ENCODE results near the gene SCAI. TPM values are rescaled to one million over a fixed set of nuclear protein-coding genes. Genes with fewer than 3 reads are reported as not detected.
"Not testable (repeated sequence)": the region's sequence is repeated elsewhere in the genome, so short reads cannot be mapped to it uniquely, and the experiment has no call there.

SCAI gene
- total and polyA plus RNA-seq, 4 donors: 1.4 to 39.9 (median 8.0) TPM

- ATAC-seq (ENCODE audit: insufficient read depth, low FRiP score): no peak
- H3K36me3 ChIP-seq (ENCODE audit: control insufficient read depth in 4 of 4, insufficient read depth in 4 of 4, low read length in 4 of 4): peaks cover 0 to 36% (median 14%) of the 10 kb centered on the region in 4 donors
- H3K4me1 ChIP-seq (ENCODE audit: control insufficient read depth in 5 of 5, insufficient read depth in 5 of 5, low read length in 5 of 5): peaks cover 0 to 1% (median 0%) of the 10 kb centered on the region in 5 donors
- no peak overlapping the region for H3K4me3 ChIP-seq
- H3K9me3 ChIP-seq (ENCODE audit: control insufficient read depth in 4 of 4, insufficient read depth in 3 of 4, low read length in 3 of 4): no peaks in the 10 kb centered on the region
- TF ChIP-seq CTCF (IDR thresholded peaks at IDR 0.05; ENCODE audit: control extremely low read depth, extremely low read depth): no peak
- no peak overlapping the region for H3K9ac ChIP-seq (ENCODE audit: insufficient read depth in 1 of 2, low read length in 2 of 2)
- no peak for DNase-seq
- H3K27me3 ChIP-seq (ENCODE audit: control insufficient read depth in 3 of 3, insufficient read depth in 3 of 3, low read length in 2 of 3): no peaks in the 10 kb centered on the region
- H3K27ac ChIP-seq (ENCODE audit: low read depth in 1 of 2, low read length in 1 of 2): no peak overlapping the region
Observed at GRCh38 chr9:124934290-124934689, 209.0 kb downstream of the SCAI start.

DNA sequence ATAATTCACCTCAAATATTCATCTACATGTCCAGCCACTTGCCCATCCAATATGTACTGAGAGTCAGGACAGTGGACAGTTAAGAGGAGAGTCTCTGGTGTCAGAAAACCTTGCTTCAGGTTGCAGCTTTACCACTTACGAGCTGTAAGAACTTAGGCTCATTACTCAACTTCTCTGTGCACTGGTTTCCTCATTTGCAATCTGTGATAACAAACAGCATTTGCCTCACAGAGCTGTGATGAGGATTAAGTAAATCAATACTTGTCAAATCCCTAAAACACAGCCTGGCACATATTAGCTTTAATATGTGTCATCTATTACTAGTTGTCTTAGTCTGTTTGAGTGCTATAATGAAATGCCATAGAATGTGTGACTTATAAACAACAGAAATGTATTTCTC lies 211.0 kb downstream of the SCAI start:
- Histone ChIP-seq H3K27ac (ENCODE audit: low read depth in 1 of 2, low read length in 1 of 2) (no peak overlapping the region), H3K36me3 (ENCODE audit: control insufficient read depth in 4 of 4, insufficient read depth in 4 of 4, low read length in 4 of 4) (peaks cover 6 to 41% (median 16%) of the 10 kb centered on the region in 4 donors), H3K9me3 (ENCODE audit: control insufficient read depth in 4 of 4, insufficient read depth in 3 of 4, low read length in 3 of 4) (no peaks in the 10 kb centered on the region), H3K4me1 (ENCODE audit: control insufficient read depth in 5 of 5, insufficient read depth in 5 of 5, low read length in 5 of 5) (no peaks in the 10 kb centered on the region), H3K27me3 (ENCODE audit: control insufficient read depth in 3 of 3, insufficient read depth in 3 of 3, low read length in 2 of 3) (no peaks in the 10 kb centered on the region), H3K9ac (ENCODE audit: insufficient read depth in 1 of 2, low read length in 2 of 2) (no peak overlapping the region), H3K4me3 (no peak overlapping the region)
- WGBS, 2 donors: 38 to 70% methylated on average over 1 of the region's 1 CpG
- TF ChIP-seq CTCF (IDR thresholded peaks at IDR 0.05; ENCODE audit: control extremely low read depth, extremely low read depth): no peak
- ATAC-seq (ENCODE audit: insufficient read depth, low FRiP score) (no peak), DNase-seq (no peak)

DNA sequence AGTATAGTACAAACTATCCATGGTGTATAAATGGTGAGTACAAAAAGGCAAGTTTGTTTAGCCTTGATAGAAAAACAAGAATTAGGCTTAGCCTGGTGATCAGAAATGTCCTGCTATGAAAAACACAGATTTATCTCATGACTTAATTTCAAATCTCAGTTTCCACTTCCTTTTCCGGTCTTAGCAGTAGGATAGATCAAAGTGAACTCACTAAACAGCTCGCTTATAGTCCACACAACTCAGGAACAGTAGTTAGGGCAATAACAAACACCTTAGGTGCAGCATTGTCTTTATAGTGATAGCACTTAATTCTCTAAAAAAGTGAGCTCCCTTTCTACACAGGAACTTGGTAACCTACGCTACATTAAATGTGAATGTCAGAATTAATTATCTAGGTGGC lies 213.9 kb downstream of the SCAI start:
- 87 to 88% methylated on average over 3 of the region's 3 CpGs for WGBS, 2 donors
- Histone ChIP-seq H3K9me3 (ENCODE audit: control insufficient read depth in 4 of 4, insufficient read depth in 3 of 4, low read length in 3 of 4) (no peaks in the 10 kb centered on the region), H3K9ac (ENCODE audit: insufficient read depth in 1 of 2, low read length in 2 of 2) (no peak overlapping the region), H3K27ac (ENCODE audit: low read depth in 1 of 2, low read length in 1 of 2) (no peak overlapping the region), H3K27me3 (ENCODE audit: control insufficient read depth in 3 of 3, insufficient read depth in 3 of 3, low read length in 2 of 3) (no peaks in the 10 kb centered on the region), H3K4me1 (ENCODE audit: control insufficient read depth in 5 of 5, insufficient read depth in 5 of 5, low read length in 5 of 5) (no peaks in the 10 kb centered on the region), H3K36me3 (ENCODE audit: control insufficient read depth in 4 of 4, insufficient read depth in 4 of 4, low read length in 4 of 4) (peaks cover 11 to 32% (median 16%) of the 10 kb centered on the region in 4 donors), H3K4me3 (no peak overlapping the region)
- no peak for TF ChIP-seq CTCF (IDR thresholded peaks at IDR 0.05; ENCODE audit: control extremely low read depth, extremely low read depth)
- ATAC-seq (ENCODE audit: insufficient read depth, low FRiP score): no peak
- no peak for DNase-seq

- Histone ChIP-seq H3K27ac (ENCODE audit: low read depth in 1 of 2, low read length in 1 of 2) (no peak overlapping the region), H3K36me3 (ENCODE audit: control insufficient read depth in 4 of 4, insufficient read depth in 4 of 4, low read length in 4 of 4) (peaks cover 13 to 34% (median 16%) of the 10 kb centered on the region in 4 donors), H3K4me1 (ENCODE audit: control insufficient read depth in 5 of 5, insufficient read depth in 5 of 5, low read length in 5 of 5) (no peaks in the 10 kb centered on the region), H3K4me3 (no peak overlapping the region), H3K9ac (ENCODE audit: insufficient read depth in 1 of 2, low read length in 2 of 2) (no peak overlapping the region), H3K27me3 (ENCODE audit: control insufficient read depth in 3 of 3, insufficient read depth in 3 of 3, low read length in 2 of 3) (no peaks in the 10 kb centered on the region), H3K9me3 (ENCODE audit: control insufficient read depth in 4 of 4, insufficient read depth in 3 of 4, low read length in 3 of 4) (no peaks in the 10 kb centered on the region)
- no peak for TF ChIP-seq CTCF (IDR thresholded peaks at IDR 0.05; ENCODE audit: control extremely low read depth, extremely low read depth)
- DNase-seq (no peak), ATAC-seq (ENCODE audit: insufficient read depth, low FRiP score) (no peak)
- WGBS, 2 donors: 89 to 95% methylated on average over 3 of the region's 3 CpGs
Observed at GRCh38 chr9:124928116-124928515, 215.2 kb downstream of the SCAI start.

DNA sequence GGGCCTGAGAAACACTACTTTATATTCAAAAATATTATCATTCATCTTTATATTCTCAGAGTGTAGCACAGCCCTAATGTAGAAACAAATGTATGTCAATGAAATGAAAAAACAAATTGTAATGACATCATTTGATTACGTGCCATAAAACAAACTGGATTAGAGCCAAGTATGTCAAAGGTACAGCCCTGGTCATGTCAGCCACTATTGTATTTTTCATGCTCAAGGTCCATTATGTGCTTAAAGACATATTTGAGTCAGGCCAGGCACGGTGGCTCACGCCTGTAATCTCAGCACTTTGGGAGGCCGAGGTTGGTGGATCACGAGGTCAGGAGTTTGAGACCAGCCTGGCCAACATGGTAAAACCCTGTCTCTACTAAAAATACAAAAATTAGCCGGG lies 222.9 kb downstream of the SCAI start:
- H3K9me3 ChIP-seq (ENCODE audit: control insufficient read depth in 4 of 4, insufficient read depth in 3 of 4, low read length in 3 of 4); H3K27me3 ChIP-seq (ENCODE audit: control insufficient read depth in 3 of 3, insufficient read depth in 3 of 3, low read length in 2 of 3); H3K9ac ChIP-seq (ENCODE audit: insufficient read depth in 1 of 2, low read length in 2 of 2); ATAC-seq (ENCODE audit: insufficient read depth, low FRiP score); H3K4me3 ChIP-seq; H3K4me1 ChIP-seq (ENCODE audit: control insufficient read depth in 5 of 5, insufficient read depth in 5 of 5, low read length in 5 of 5); H3K27ac ChIP-seq (ENCODE audit: low read depth in 1 of 2, low read length in 1 of 2): not testable (repeated sequence)
- peak in 1 of 3 donors; percentile 12 for DNase-seq
- 86 to 92% methylated on average over 6 of the region's 6 CpGs for WGBS, 2 donors
- H3K36me3 ChIP-seq (ENCODE audit: control insufficient read depth in 4 of 4, insufficient read depth in 4 of 4, low read length in 4 of 4): peaks cover 12 to 28% (median 19%) of the 10 kb centered on the region in 4 donors
